Measurements from ENCODE around the gene KLF12. TPM values are rescaled to one million over a fixed set of nuclear protein-coding genes. Genes with fewer than 3 reads are reported as not detected.

KLF12 gene
- total RNA-seq, 1 donor from 2014 or later, result 25.3 TPM

- Mint-ChIP-seq H3K27ac (ENCODE audit: unreplicated experiment) (no peak overlapping the region), H3K27me3 (ENCODE audit: low read depth, unreplicated experiment) (peaks cover 6% of the 10 kb centered on the region), H3K36me3 (ENCODE audit: low read depth, unreplicated experiment) (no peaks in the 10 kb centered on the region), H3K9me3 (ENCODE audit: unreplicated experiment) (no peaks in the 10 kb centered on the region), H3K4me1 (ENCODE audit: low read depth, unreplicated experiment) (peaks cover 13% of the 10 kb centered on the region), H3K4me3 (ENCODE audit: unreplicated experiment) (no peak overlapping the region)
- H3K9me3 ChIP-seq (ENCODE audit: insufficient read depth, low read depth, low read length), result no peaks in the 10 kb centered on the region
- H3K36me3 ChIP-seq (ENCODE audit: insufficient read depth, low read length), result no peaks in the 10 kb centered on the region
- H3K4me2 ChIP-seq (ENCODE audit: low read length), result no peak overlapping the region
- H4K20me1 ChIP-seq (ENCODE audit: insufficient read depth, low read length), result no peaks in the 10 kb centered on the region
- H2AFZ ChIP-seq (ENCODE audit: low read depth, low read length), result no peak overlapping the region
- no peaks in the 10 kb centered on the region for H3K27me3 ChIP-seq (ENCODE audit: insufficient read depth, low read length)
- TF ChIP-seq EZH2 (IDR thresholded peaks at IDR 0.05; ENCODE audit: insufficient read depth, low read length) (no peak), CTCF (IDR thresholded peaks at IDR 0.05; ENCODE audit: insufficient read depth, low read depth, low read length) (no peak)
- H3K27ac ChIP-seq (ENCODE audit: low read depth, low read length), result no peak overlapping the region
- H3K9ac ChIP-seq (ENCODE audit: low read length), result no peak overlapping the region
- H3K4me3 ChIP-seq (ENCODE audit: insufficient read depth, low read depth, low read length), result no peak overlapping the region
- no peaks in the 10 kb centered on the region for H3K79me2 ChIP-seq (ENCODE audit: insufficient read depth, low read length)
- FAIRE-seq, result no peak
- no peak for DNase-seq (ENCODE audit: low read depth)
- H3K4me1 ChIP-seq (ENCODE audit: insufficient read depth, low read length), result no peaks in the 10 kb centered on the region
These were observed 27.9 kb upstream of the KLF12 start for GRCh38 chr13:74162135-74162534.

- no peak overlapping the region for H3K4me2 ChIP-seq (ENCODE audit: low read length)
- H4K20me1 ChIP-seq (ENCODE audit: insufficient read depth, low read length), result no peaks in the 10 kb centered on the region
- H3K27ac ChIP-seq (ENCODE audit: low read depth, low read length), result no peak overlapping the region
- Mint-ChIP-seq H3K4me1 (ENCODE audit: low read depth, unreplicated experiment) (peaks cover 6% of the 10 kb centered on the region), H3K27me3 (ENCODE audit: low read depth, unreplicated experiment) (peaks cover 6% of the 10 kb centered on the region), H3K9me3 (ENCODE audit: unreplicated experiment) (peaks cover 2% of the 10 kb centered on the region), H3K27ac (ENCODE audit: unreplicated experiment) (peak overlapping the region; percentile 85), H3K4me3 (ENCODE audit: unreplicated experiment) (no peak overlapping the region), H3K36me3 (ENCODE audit: low read depth, unreplicated experiment) (no peaks in the 10 kb centered on the region)
- DNase-seq (ENCODE audit: low read depth), result no peak
- no peaks in the 10 kb centered on the region for H3K4me1 ChIP-seq (ENCODE audit: insufficient read depth, low read length)
- no peak overlapping the region for H3K9ac ChIP-seq (ENCODE audit: low read length)
- no peak overlapping the region for H2AFZ ChIP-seq (ENCODE audit: low read depth, low read length)
- no peaks in the 10 kb centered on the region for H3K36me3 ChIP-seq (ENCODE audit: insufficient read depth, low read length)
- H3K9me3 ChIP-seq (ENCODE audit: insufficient read depth, low read depth, low read length), result no peaks in the 10 kb centered on the region
- no peaks in the 10 kb centered on the region for H3K79me2 ChIP-seq (ENCODE audit: insufficient read depth, low read length)
- H3K4me3 ChIP-seq (ENCODE audit: insufficient read depth, low read depth, low read length), result no peak overlapping the region
- TF ChIP-seq CTCF (IDR thresholded peaks at IDR 0.05; ENCODE audit: insufficient read depth, low read depth, low read length) (no peak), EZH2 (IDR thresholded peaks at IDR 0.05; ENCODE audit: insufficient read depth, low read length) (no peak)
- FAIRE-seq, result no peak
- H3K27me3 ChIP-seq (ENCODE audit: insufficient read depth, low read length), result no peaks in the 10 kb centered on the region
These were observed 24.6 kb upstream of the KLF12 start for GRCh38 chr13:74158571-74159352.

GRCh38 chr13:74158028-74158427 lies 23.8 kb upstream of the KLF12 start:
- Histone ChIP-seq H2AFZ (ENCODE audit: low read depth, low read length) (peak overlapping the region; percentile 42), H3K4me1 (ENCODE audit: insufficient read depth, low read length) (no peaks in the 10 kb centered on the region), H3K4me2 (ENCODE audit: low read length) (peak overlapping the region; percentile 16), H3K36me3 (ENCODE audit: insufficient read depth, low read length) (no peaks in the 10 kb centered on the region), H3K4me3 (ENCODE audit: insufficient read depth, low read depth, low read length) (no peak overlapping the region), H3K9me3 (ENCODE audit: insufficient read depth, low read depth, low read length) (no peaks in the 10 kb centered on the region), H3K27ac (ENCODE audit: low read depth, low read length) (no peak overlapping the region), H3K79me2 (ENCODE audit: insufficient read depth, low read length) (no peaks in the 10 kb centered on the region), H3K9ac (ENCODE audit: low read length) (no peak overlapping the region), H3K27me3 (ENCODE audit: insufficient read depth, low read length) (no peaks in the 10 kb centered on the region), H4K20me1 (ENCODE audit: insufficient read depth, low read length) (no peaks in the 10 kb centered on the region)
- Mint-ChIP-seq H3K9me3 (ENCODE audit: unreplicated experiment) (peaks cover 2% of the 10 kb centered on the region), H3K4me1 (ENCODE audit: low read depth, unreplicated experiment) (peaks cover 6% of the 10 kb centered on the region), H3K27me3 (ENCODE audit: low read depth, unreplicated experiment) (peaks cover 6% of the 10 kb centered on the region), H3K27ac (ENCODE audit: unreplicated experiment) (peak overlapping the region; percentile 85), H3K36me3 (ENCODE audit: low read depth, unreplicated experiment) (no peaks in the 10 kb centered on the region), H3K4me3 (ENCODE audit: unreplicated experiment) (peak overlapping the region; percentile 35)
- TF ChIP-seq EZH2 (IDR thresholded peaks at IDR 0.05; ENCODE audit: insufficient read depth, low read length) (no peak), CTCF (IDR thresholded peaks at IDR 0.05; ENCODE audit: insufficient read depth, low read depth, low read length) (no peak)
- FAIRE-seq (no peak), DNase-seq (ENCODE audit: low read depth) (no peak)
